ENCODE data around the gene GPR55. TPM values are rescaled to one million over a fixed set of nuclear protein-coding genes. Genes with fewer than 3 reads are reported as not detected.
A peak's percentile ranks its signal among the peaks of the same experiment; 100 is the strongest.

Gene GPR55
- polyA plus RNA-seq, 1 donor = 0.63 TPM

GRCh38 chr2:230865766-230866755 is 59.0 kb downstream of the GPR55 start:
- DNase-seq = peak; percentile 74 to 89
- Histone ChIP-seq H3K9me3 (ENCODE audit: control insufficient read depth, low read depth, low read length) (peaks cover 3% of the 10 kb centered on the region), H3K4me3 (ENCODE audit: low read length) (peak overlapping the region; percentile 95), H3K27me3 (ENCODE audit: control insufficient read depth, insufficient read depth, low read length) (no peaks in the 10 kb centered on the region), H3K4me1 (ENCODE audit: control insufficient read depth, insufficient read depth, low read length) (peaks cover 55% of the 10 kb centered on the region), H3K36me3 (ENCODE audit: control insufficient read depth, insufficient read depth, low read length) (peaks cover 2% of the 10 kb centered on the region), H3K27ac (ENCODE audit: low read length) (peak overlapping the region; percentile 74)
- no CpG with 5 or more reads among the region's 35 CpGs for WGBS (ENCODE audit: insufficient coverage, low lambda C conversion rate)

GRCh38 chr2:230865307-230865765 is 59.7 kb downstream of the GPR55 start:
- Histone ChIP-seq H3K4me1 (ENCODE audit: control insufficient read depth, insufficient read depth, low read length) (peaks cover 48% of the 10 kb centered on the region), H3K36me3 (ENCODE audit: control insufficient read depth, insufficient read depth, low read length) (peaks cover 2% of the 10 kb centered on the region), H3K4me3 (ENCODE audit: low read length) (peak overlapping the region; percentile 95), H3K27me3 (ENCODE audit: control insufficient read depth, insufficient read depth, low read length) (no peaks in the 10 kb centered on the region), H3K9me3 (ENCODE audit: control insufficient read depth, low read depth, low read length) (peaks cover 3% of the 10 kb centered on the region), H3K27ac (ENCODE audit: low read length) (peak overlapping the region; percentile 74)
- DNase-seq = peak in 1 of 2 donors; percentile 57
- WGBS (ENCODE audit: insufficient coverage, low lambda C conversion rate) = 20% methylated on average over 1 of the region's 24 CpGs

GRCh38 chr2:230864605-230865306 is 60.3 kb downstream of the GPR55 start, which contains the start of gene ITM2C:
Gene ITM2C (plus strand): TSS chr2:230864942. CDS start chr2:230865026, 84 bp downstream.
- no CpG with 5 or more reads among the region's 76 CpGs for WGBS (ENCODE audit: insufficient coverage, low lambda C conversion rate)
- H3K27me3 ChIP-seq (ENCODE audit: control insufficient read depth, insufficient read depth, low read length) = no peaks in the 10 kb centered on the region
- peak within 1 kb of the TSS; percentile 95 for H3K4me3 ChIP-seq (ENCODE audit: low read length)
- peaks cover 3% of the 10 kb centered on the region for H3K9me3 ChIP-seq (ENCODE audit: control insufficient read depth, low read depth, low read length)
- peak within 1 kb of the TSS; percentile 74 for H3K27ac ChIP-seq (ENCODE audit: low read length)
- peaks cover 2% of the 10 kb centered on the region for H3K36me3 ChIP-seq (ENCODE audit: control insufficient read depth, insufficient read depth, low read length)
- DNase-seq = peak; percentile 72 to 88
- peaks cover 42% of the 10 kb centered on the region for H3K4me1 ChIP-seq (ENCODE audit: control insufficient read depth, insufficient read depth, low read length)

- Histone ChIP-seq H3K27me3 (ENCODE audit: control insufficient read depth, insufficient read depth, low read length) (no peaks in the 10 kb centered on the region), H3K27ac (ENCODE audit: low read length) (peak overlapping the region; percentile 20), H3K4me3 (ENCODE audit: low read length) (peak overlapping the region; percentile 95), H3K9me3 (ENCODE audit: control insufficient read depth, low read depth, low read length) (peaks cover 3% of the 10 kb centered on the region), H3K36me3 (ENCODE audit: control insufficient read depth, insufficient read depth, low read length) (peaks cover 2% of the 10 kb centered on the region), H3K4me1 (ENCODE audit: control insufficient read depth, insufficient read depth, low read length) (peaks cover 36% of the 10 kb centered on the region)
- no peak for DNase-seq
- 10% methylated on average over 2 of the region's 18 CpGs for WGBS (ENCODE audit: insufficient coverage, low lambda C conversion rate)
Observed at GRCh38 chr2:230864122-230864604, 60.9 kb downstream of the GPR55 start.

- H3K36me3 ChIP-seq (ENCODE audit: control insufficient read depth, insufficient read depth, low read length) = peaks cover 2% of the 10 kb centered on the region
- H3K4me1 ChIP-seq (ENCODE audit: control insufficient read depth, insufficient read depth, low read length) = peaks cover 30% of the 10 kb centered on the region
- H3K9me3 ChIP-seq (ENCODE audit: control insufficient read depth, low read depth, low read length) = peaks cover 3% of the 10 kb centered on the region
- DNase-seq = no peak
- WGBS (ENCODE audit: insufficient coverage, low lambda C conversion rate) = 20% methylated on average over 1 of the region's 13 CpGs
- no peak overlapping the region for H3K4me3 ChIP-seq (ENCODE audit: low read length)
- H3K27me3 ChIP-seq (ENCODE audit: control insufficient read depth, insufficient read depth, low read length) = no peaks in the 10 kb centered on the region
- no peak overlapping the region for H3K27ac ChIP-seq (ENCODE audit: low read length)
Observed at GRCh38 chr2:230863442-230864121, 61.5 kb downstream of the GPR55 start.

- Histone ChIP-seq H3K4me3 (ENCODE audit: low read length) (no peak overlapping the region), H3K27ac (ENCODE audit: low read length) (no peak overlapping the region), H3K4me1 (ENCODE audit: control insufficient read depth, insufficient read depth, low read length) (peaks cover 25% of the 10 kb centered on the region), H3K9me3 (ENCODE audit: control insufficient read depth, low read depth, low read length) (peaks cover 3% of the 10 kb centered on the region), H3K36me3 (ENCODE audit: control insufficient read depth, insufficient read depth, low read length) (peaks cover 2% of the 10 kb centered on the region), H3K27me3 (ENCODE audit: control insufficient read depth, insufficient read depth, low read length) (no peaks in the 10 kb centered on the region)
- DNase-seq = no peak
- WGBS (ENCODE audit: insufficient coverage, low lambda C conversion rate) = no CpG with 5 or more reads among the region's 8 CpGs
Observed at GRCh38 chr2:230863031-230863430, 62.0 kb downstream of the GPR55 start.

GRCh38 chr2:230862292-230862691 is 62.8 kb downstream of the GPR55 start:
- peaks cover 18% of the 10 kb centered on the region for H3K4me1 ChIP-seq (ENCODE audit: control insufficient read depth, insufficient read depth, low read length)
- no peak overlapping the region for H3K27ac ChIP-seq (ENCODE audit: low read length)
- no peak for DNase-seq
- no CpG with 5 or more reads among the region's 5 CpGs for WGBS (ENCODE audit: insufficient coverage, low lambda C conversion rate)
- no peaks in the 10 kb centered on the region for H3K27me3 ChIP-seq (ENCODE audit: control insufficient read depth, insufficient read depth, low read length)
- H3K9me3 ChIP-seq (ENCODE audit: control insufficient read depth, low read depth, low read length) = peaks cover 3% of the 10 kb centered on the region
- H3K4me3 ChIP-seq (ENCODE audit: low read length) = no peak overlapping the region
- peaks cover 2% of the 10 kb centered on the region for H3K36me3 ChIP-seq (ENCODE audit: control insufficient read depth, insufficient read depth, low read length)

GRCh38 chr2:230861552-230862255 is 63.3 kb downstream of the GPR55 start:
- no peaks in the 10 kb centered on the region for H3K36me3 ChIP-seq (ENCODE audit: control insufficient read depth, insufficient read depth, low read length)
- 29% methylated on average over 1 of the region's 13 CpGs for WGBS (ENCODE audit: insufficient coverage, low lambda C conversion rate)
- H3K9me3 ChIP-seq (ENCODE audit: control insufficient read depth, low read depth, low read length) = peaks cover 3% of the 10 kb centered on the region
- no peak overlapping the region for H3K27ac ChIP-seq (ENCODE audit: low read length)
- H3K27me3 ChIP-seq (ENCODE audit: control insufficient read depth, insufficient read depth, low read length) = no peaks in the 10 kb centered on the region
- H3K4me3 ChIP-seq (ENCODE audit: low read length) = no peak overlapping the region
- H3K4me1 ChIP-seq (ENCODE audit: control insufficient read depth, insufficient read depth, low read length) = peaks cover 12% of the 10 kb centered on the region
- no peak for DNase-seq
